Adrenal gland (tissue), 5 donors: ENCODE data around the gene MAD1L1.

Experiments
- CTCF ChIP-seq, 6 experiments: fragments of 450-650 bp in 4 of 6; fragments of 200-600 bp in 2 of 6; sonication (generic) in 1 of 6; IDR thresholded peaks; 1 replicate in 5 of 6; 2 replicates in 1 of 6; pipeline versions ENCODE4 v1.5.1 to v1.8.0; 2016 to 2021; ENCODE audit warnings: antibody characterized with exemption in 6 of 6, mild to moderate bottlenecking in 2 of 6, moderate library complexity in 1 of 6
- POLR2A ChIP-seq, 2 donors: fragments of 450-650 bp; IDR thresholded peaks; one replicate each; pipeline ENCODE4 v1.6.1; 2017; ENCODE audit warnings: antibody characterized with exemption in 2 of 2, mild to moderate bottlenecking in 2 of 2, moderate library complexity in 1 of 2
- donor health status: DM: no; HTN: no; CAD: no.

DNA sequence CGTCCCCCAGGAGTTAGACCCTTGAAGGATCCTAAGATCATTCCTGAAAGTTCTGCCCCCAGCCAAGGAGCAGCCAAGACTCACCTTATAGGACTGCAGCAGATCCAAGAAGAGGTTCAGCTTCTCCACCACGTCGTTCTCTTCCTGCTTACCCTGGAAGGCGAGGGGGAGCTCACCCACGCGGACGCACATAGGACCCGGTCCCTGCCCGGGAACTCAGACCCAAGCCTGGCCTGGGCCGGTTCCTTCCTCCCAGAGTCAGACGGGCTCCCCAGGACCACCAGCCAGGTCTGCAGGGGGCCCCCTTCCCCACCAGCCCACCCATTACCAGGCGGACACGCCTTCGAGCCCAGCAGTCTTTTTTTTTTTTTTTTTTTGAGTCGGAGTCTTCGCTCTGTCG is 24.9 kb upstream of the MAD1L1 start:
- no peak for TF ChIP-seq CTCF (IDR thresholded peaks at IDR 0.05)
- no peak for TF ChIP-seq POLR2A (IDR thresholded peaks at IDR 0.05)
